ENCODE results near the gene BTBD1.

DNA sequence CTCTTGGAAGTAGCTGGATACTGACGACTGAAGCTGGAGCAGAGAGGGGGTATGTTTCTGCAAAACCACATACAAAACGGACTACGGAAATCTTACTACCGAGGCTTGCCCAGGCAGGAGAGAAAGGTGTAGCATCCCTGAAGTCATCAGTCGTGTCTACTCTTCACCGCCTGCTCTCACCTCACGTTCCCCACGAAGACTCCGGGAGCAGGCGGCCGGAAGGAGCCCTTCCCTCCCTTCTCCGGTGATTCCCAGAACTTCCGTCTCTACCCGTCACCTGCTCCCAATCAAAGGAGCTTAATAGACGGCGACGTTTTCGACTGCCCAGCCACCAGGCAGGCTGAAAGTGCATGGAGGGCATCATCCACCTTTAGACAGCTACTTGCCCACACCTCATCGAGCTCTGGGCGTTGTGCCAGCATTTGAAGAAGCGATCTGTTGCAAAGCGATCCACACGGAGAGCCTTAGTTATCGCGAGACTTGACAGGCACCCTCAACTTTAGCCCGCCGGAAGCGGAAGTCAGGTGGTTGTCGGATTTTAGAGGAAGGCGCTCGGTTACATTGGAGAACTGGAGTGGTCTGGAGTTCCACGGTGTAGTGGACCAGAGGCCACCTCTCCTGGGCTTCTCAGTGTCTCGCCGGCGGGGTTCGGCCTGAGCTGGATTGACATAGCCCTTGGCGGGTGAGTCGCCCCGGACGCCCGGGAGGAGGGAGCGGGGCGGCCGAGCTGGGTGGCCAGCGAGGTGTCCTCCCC is 81.2 kb downstream of the BTBD1 start, which contains the start of gene RAMAC:
- no peak for TF ChIP-seq RAD21 (IDR thresholded peaks at IDR 0.05; ENCODE audit: low read depth)
- TF ChIP-seq CEBPB (IDR thresholded peaks at IDR 0.05; ENCODE audit: low read depth) = no peak
- TF ChIP-seq, protein P1, sequence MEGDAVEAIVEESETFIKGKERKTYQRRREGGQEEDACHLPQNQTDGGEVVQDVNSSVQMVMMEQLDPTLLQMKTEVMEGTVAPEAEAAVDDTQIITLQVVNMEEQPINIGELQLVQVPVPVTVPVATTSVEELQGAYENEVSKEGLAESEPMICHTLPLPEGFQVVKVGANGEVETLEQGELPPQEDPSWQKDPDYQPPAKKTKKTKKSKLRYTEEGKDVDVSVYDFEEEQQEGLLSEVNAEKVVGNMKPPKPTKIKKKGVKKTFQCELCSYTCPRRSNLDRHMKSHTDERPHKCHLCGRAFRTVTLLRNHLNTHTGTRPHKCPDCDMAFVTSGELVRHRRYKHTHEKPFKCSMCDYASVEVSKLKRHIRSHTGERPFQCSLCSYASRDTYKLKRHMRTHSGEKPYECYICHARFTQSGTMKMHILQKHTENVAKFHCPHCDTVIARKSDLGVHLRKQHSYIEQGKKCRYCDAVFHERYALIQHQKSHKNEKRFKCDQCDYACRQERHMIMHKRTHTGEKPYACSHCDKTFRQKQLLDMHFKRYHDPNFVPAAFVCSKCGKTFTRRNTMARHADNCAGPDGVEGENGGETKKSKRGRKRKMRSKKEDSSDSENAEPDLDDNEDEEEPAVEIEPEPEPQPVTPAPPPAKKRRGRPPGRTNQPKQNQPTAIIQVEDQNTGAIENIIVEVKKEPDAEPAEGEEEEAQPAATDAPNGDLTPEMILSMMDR (IDR thresholded peaks at IDR 0.05 in 2 of 3, conservative IDR thresholded peaks at IDR 0.05 in 1 of 3; ENCODE audit: borderline replicate concordance in 1 of 3, insufficient read depth in 1 of 3, low read depth in 2 of 3, low read length in 2 of 3) = no peak

Data from HCT116 (cell line).